ENCODE results near the gene KCNH1. TPM values are rescaled to one million over a fixed set of nuclear protein-coding genes. Genes with fewer than 3 reads are reported as not detected.

Gene KCNH1
- total and polyA plus RNA-seq, 3 donors from 2014 or later = 1.5 to 4.2 (median 2.8) TPM

DNA sequence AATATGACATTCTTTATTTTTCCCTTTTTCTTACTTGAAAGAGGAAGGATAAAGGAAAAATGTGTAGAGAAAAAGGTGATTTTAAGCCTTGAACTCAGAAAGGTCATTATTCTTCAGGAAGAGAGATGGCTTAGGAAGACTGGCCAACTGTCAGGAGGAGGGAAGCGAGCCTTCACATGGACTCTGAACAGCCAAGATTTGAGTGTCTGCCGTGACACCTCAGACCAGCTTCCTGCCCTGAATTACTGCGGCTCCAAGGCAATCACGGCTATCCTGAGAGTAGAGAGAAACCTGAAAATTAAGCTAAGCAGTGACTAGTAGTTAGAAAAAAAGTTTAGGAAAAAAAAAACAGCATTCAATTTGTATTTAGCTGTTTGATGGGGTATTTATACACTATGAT, 314.7 kb downstream of the KCNH1 start:
- intact Hi-C loops (cut with DNase I; ENCODE audit: low total_unique reads) = no loop called here
- no peaks in the 10 kb centered on the region for H3K27me3 ChIP-seq
- H3K36me3 ChIP-seq (ENCODE audit: low read depth, missing control alignments) = no peaks in the 10 kb centered on the region
- no peak for DNase-seq
- H3K27ac ChIP-seq = no peak overlapping the region
- no peak for TF ChIP-seq POLR2A (IDR thresholded peaks at IDR 0.05)
- TF ChIP-seq, protein P1, sequence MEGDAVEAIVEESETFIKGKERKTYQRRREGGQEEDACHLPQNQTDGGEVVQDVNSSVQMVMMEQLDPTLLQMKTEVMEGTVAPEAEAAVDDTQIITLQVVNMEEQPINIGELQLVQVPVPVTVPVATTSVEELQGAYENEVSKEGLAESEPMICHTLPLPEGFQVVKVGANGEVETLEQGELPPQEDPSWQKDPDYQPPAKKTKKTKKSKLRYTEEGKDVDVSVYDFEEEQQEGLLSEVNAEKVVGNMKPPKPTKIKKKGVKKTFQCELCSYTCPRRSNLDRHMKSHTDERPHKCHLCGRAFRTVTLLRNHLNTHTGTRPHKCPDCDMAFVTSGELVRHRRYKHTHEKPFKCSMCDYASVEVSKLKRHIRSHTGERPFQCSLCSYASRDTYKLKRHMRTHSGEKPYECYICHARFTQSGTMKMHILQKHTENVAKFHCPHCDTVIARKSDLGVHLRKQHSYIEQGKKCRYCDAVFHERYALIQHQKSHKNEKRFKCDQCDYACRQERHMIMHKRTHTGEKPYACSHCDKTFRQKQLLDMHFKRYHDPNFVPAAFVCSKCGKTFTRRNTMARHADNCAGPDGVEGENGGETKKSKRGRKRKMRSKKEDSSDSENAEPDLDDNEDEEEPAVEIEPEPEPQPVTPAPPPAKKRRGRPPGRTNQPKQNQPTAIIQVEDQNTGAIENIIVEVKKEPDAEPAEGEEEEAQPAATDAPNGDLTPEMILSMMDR (IDR thresholded peaks at IDR 0.05) = no peak
- 45 to 48% methylated on average over 4 of the region's 4 CpGs for WGBS, 2 donors
- H3K4me1 ChIP-seq = no peaks in the 10 kb centered on the region
- H3K4me3 ChIP-seq = no peak overlapping the region
- no peaks in the 10 kb centered on the region for H3K9me3 ChIP-seq

DNA sequence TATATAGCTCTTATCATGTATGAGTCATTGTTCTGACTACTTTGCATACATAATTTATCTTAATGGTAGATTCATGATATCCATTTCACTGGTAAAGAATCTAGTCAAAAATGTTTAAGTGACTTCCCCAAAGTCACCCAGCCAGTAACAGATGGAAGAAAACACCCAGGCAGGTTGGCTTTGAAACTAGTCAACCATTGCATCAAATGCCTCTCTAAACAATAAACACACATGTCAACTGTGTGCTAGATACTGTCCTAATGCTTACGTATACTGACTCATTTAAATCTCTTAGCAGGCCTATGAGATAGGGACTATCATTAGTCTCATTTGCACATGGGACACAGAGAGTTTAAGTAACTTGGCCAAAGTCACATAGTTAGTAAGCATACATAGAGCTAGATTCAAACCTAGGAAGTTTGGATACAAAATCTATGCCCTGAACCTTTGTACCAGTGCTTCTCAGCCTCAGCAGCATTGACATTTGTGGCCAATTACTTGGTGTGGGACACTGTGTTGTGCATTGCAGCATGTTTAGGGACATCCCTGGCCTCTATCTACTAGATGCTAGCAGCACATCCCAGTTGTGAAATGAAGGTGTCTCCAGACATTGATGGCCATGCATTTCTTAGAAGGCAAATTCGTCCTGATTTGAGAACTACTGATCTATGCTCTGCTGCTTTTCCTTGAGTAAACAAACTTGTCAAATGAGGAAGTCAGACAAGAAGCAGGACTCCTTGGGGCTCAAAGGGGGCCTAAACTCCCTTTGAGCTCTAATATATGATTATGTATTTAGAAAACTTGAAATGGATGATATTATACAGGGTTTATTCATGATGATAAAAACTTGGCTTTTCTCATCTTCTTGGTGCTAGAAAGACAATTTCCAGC, 316.3 kb downstream of the KCNH1 start:
- no peak overlapping the region for H3K27ac ChIP-seq
- H3K36me3 ChIP-seq (ENCODE audit: low read depth, missing control alignments) = no peaks in the 10 kb centered on the region
- DNase-seq = no peak
- H3K4me1 ChIP-seq = no peaks in the 10 kb centered on the region
- no peaks in the 10 kb centered on the region for H3K9me3 ChIP-seq
- 71 to 80% methylated on average over 2 of the region's 2 CpGs for WGBS, 2 donors
- no peaks in the 10 kb centered on the region for H3K27me3 ChIP-seq
- intact Hi-C loops (cut with DNase I; ENCODE audit: low total_unique reads) = no loop called here
- TF ChIP-seq, protein P1 (IDR thresholded peaks at IDR 0.05) = no peak
- TF ChIP-seq POLR2A (IDR thresholded peaks at IDR 0.05) = no peak
- H3K4me3 ChIP-seq = no peak overlapping the region

DNA sequence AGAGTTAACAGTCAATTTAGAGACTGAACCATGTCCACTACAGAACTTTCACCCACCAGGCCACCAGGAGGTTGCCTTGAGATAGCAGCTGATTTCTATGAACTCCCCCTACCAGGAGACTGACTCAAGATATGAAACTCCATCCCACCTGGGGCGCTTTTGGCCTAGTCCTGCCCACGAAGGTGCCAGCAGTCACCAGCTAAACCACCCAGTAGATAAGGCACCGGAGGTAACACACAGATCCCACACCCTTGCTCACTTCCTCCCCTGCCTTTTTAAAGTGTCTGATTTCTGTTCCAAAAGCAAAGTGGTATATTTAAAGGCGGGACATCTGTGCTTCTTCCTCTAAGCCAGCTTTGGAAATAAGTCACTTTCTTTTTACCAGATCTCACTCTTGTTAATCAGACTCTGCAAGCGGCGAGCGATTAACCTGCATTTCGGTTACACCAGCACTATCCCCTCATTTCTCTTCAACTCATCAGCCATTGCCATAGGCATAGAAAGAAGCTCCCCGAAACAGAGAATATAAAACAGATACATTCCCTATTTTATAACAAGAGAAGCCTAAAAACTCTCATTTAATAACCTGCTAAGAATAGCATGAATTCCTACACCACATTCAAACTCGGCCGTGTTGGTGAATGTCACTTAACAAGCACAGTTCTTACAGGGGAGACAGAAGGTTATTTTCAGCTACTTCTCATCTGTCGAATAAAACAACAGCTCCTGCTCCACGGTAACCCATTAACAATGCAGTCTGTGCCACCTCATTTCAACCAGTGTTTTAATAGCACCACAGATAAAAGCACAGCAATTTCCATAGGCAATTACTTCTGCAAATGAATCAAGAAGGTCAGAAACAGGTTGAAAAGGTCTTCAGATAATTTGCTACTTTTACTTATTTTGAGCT, 318.1 kb downstream of the KCNH1 start:
- Histone ChIP-seq H3K27me3 (no peaks in the 10 kb centered on the region), H3K9me3 (no peaks in the 10 kb centered on the region), H3K4me3 (no peak overlapping the region), H3K36me3 (ENCODE audit: low read depth, missing control alignments) (no peaks in the 10 kb centered on the region), H3K4me1 (no peaks in the 10 kb centered on the region), H3K27ac (no peak overlapping the region)
- 76 to 81% methylated on average over 13 of the region's 13 CpGs for WGBS, 2 donors
- intact Hi-C loops (cut with DNase I; ENCODE audit: low total_unique reads) = no loop called here
- no peak for DNase-seq
- TF ChIP-seq, protein P1 (IDR thresholded peaks at IDR 0.05) = no peak

DNA sequence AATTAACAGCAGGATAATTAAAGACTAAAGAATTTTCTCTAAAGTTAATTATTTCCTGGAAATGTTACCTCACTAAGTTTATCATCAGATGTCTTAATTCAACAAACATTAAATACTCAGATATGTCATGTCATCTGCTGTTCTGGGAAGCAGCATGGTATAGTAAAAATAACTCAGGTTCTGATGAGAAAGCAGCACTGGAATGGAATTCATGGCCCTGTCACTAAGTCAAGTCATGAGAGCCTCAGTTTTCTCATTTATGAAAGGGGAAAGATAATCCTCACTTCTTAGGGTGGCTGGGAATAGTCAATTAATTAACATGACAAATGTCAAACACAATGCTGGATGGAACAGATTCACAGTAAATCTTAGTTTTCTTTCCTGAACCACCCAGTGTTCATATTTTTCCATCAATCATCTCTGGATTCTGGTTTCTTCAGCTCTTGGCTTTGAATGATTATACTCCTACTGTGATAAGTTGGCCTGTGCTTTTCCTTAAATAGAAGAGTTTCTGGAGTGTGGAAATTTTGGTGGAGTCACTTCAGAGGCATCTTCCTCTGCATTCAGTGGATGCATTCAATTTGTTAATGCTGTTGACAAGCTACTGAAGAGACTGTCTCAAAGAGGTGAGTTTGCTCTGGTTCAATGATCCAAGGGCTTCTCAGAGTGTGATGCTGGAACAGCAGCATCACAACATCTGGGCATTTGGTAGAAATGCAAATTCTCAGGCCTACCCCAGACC, 319.4 kb downstream of the KCNH1 start:
- Histone ChIP-seq H3K4me3 (no peak overlapping the region), H3K9me3 (no peaks in the 10 kb centered on the region), H3K4me1 (no peaks in the 10 kb centered on the region), H3K36me3 (ENCODE audit: low read depth, missing control alignments) (no peaks in the 10 kb centered on the region), H3K27ac (no peak overlapping the region), H3K27me3 (no peaks in the 10 kb centered on the region)
- no peak for DNase-seq
- intact Hi-C loops (cut with DNase I; ENCODE audit: low total_unique reads) = no loop called here
- no peak for TF ChIP-seq POLR2A (IDR thresholded peaks at IDR 0.05)
- TF ChIP-seq, protein P1 (IDR thresholded peaks at IDR 0.05) = no peak

Measured in testis (tissue), 3 donors.